GM21576 (cell line): Measurements from ENCODE around the gene UHRF1.
"Not testable (repeated sequence)": the region's sequence is repeated elsewhere in the genome, so short reads cannot be mapped to it uniquely, and the experiment has no call there.

Experiments used
- ATAC-seq: cut with Tn5 transposase; IDR thresholded peaks from one replicate; pipeline ENCODE4 v1.9.1; 2021; ENCODE audit warnings: mild to moderate bottlenecking, moderate library complexity; ENCODE audit not compliant: unreplicated experiment

Gene UHRF1

GRCh38 chr19:4909156-4909896, at the start of gene UHRF1:
UHRF1 (plus strand) TSS chr19:4909501; CDS start chr19:4910886, 1,385 bp downstream.
- no peak for ATAC-seq

GRCh38 chr19:4859697-4860096, 49.6 kb upstream of the UHRF1 start:
- no peak for ATAC-seq

GRCh38 chr19:4861147-4861546, 48.2 kb upstream of the UHRF1 start:
- ATAC-seq: no peak

GRCh38 chr19:4866595-4867424, 42.5 kb upstream of the UHRF1 start:
- ATAC-seq: no peak

GRCh38 chr19:4867534-4868285, 41.6 kb upstream of the UHRF1 start, which contains the start of gene PLIN3:
PLIN3 (minus strand) TSS chr19:4867667; CDS start chr19:4861394, 6,273 bp downstream.
- no peak for ATAC-seq

- ATAC-seq: no peak
Observed at GRCh38 chr19:4868286-4868834, 40.9 kb upstream of the UHRF1 start.

- ATAC-seq: no peak
Observed at GRCh38 chr19:4870025-4870700, 39.1 kb upstream of the UHRF1 start.

- no peak for ATAC-seq
Observed at GRCh38 chr19:4871711-4872110, 37.6 kb upstream of the UHRF1 start.

- ATAC-seq: no peak
Observed at GRCh38 chr19:4873930-4874329, 35.4 kb upstream of the UHRF1 start.

GRCh38 chr19:4877753-4878490, 31.4 kb upstream of the UHRF1 start:
- ATAC-seq: no peak

- ATAC-seq: no peak
Observed at GRCh38 chr19:4878491-4878968, 30.8 kb upstream of the UHRF1 start.

GRCh38 chr19:4879041-4879440, 30.3 kb upstream of the UHRF1 start:
- ATAC-seq: no peak

- ATAC-seq: not testable (repeated sequence)
Observed at GRCh38 chr19:4882874-4883273, 26.4 kb upstream of the UHRF1 start.

GRCh38 chr19:4884993-4885392, 24.3 kb upstream of the UHRF1 start:
- ATAC-seq: not testable (repeated sequence)

- ATAC-seq: not testable (repeated sequence)
Observed at GRCh38 chr19:4887803-4888202, 21.5 kb upstream of the UHRF1 start.

GRCh38 chr19:4889034-4889815, 20.1 kb upstream of the UHRF1 start:
- ATAC-seq: no peak

- no peak for ATAC-seq
Observed at GRCh38 chr19:4891066-4891465, 18.2 kb upstream of the UHRF1 start.

- ATAC-seq: not testable (repeated sequence)
Observed at GRCh38 chr19:4892962-4893361, 16.3 kb upstream of the UHRF1 start.

- no peak for ATAC-seq
Observed at GRCh38 chr19:4896372-4896771, 12.9 kb upstream of the UHRF1 start.
